A673 (cell line): ENCODE data around the gene MYO15B. TPM values are rescaled to one million over a fixed set of nuclear protein-coding genes. Genes with fewer than 3 reads are reported as not detected.

Source experiments
- BruUV-seq: library from RNA; stranded (reverse); fragments of 400-500 nt; replicated peaks from 2 replicates; lab custom pipeline; 2021; lab: Mats Ljungman, UMichigan
- CTCF ChIA-PET: fragments of 300-600 bp; sonication (Branson Sonifier 250); formaldehyde crosslinking; loops from one replicate; lab custom pipeline; 2022; ENCODE audit warnings: antibody characterized with exemption; lab: Charles Lee
- POLR2A ChIA-PET: fragments of 300-600 bp; sonication (Branson Sonifier 250); formaldehyde crosslinking; loops from one replicate; lab custom pipeline; 2022; ENCODE audit warnings: antibody characterized with exemption; ENCODE audit not compliant: low non-redundant PET; lab: Charles Lee
- DNase-seq: peaks from one replicate; pipeline ENCODE4 v3.0.0-alpha.2; 2015; ENCODE audit warnings: low spot score
- H3K27ac ChIP-seq: fragments of 200-600 bp; sonication (generic); 2 replicates; pipeline ENCODE4 v1.5.1; 2016; ENCODE audit warnings: mixed run types, low read depth, mild to moderate bottlenecking, mixed read lengths, antibody characterized with exemption, low read length; ENCODE audit not compliant: poor library complexity, severe bottlenecking
- H3K27me3 ChIP-seq: fragments of 200-600 bp; sonication (generic); replicated peaks from 2 replicates; pipeline ENCODE4 v1.6.1; 2017; ENCODE audit warnings: mixed run types, low read depth, mild to moderate bottlenecking, mixed read lengths, antibody characterized with exemption, low read length; ENCODE audit not compliant: insufficient read depth, poor library complexity
- H3K36me3 ChIP-seq: fragments of 200-600 bp; sonication (generic); 2 replicates; pipeline ENCODE4 v1.6.1; 2016; ENCODE audit warnings: mixed run types, mild to moderate bottlenecking, mixed read lengths, antibody characterized with exemption, low read length; ENCODE audit not compliant: insufficient read depth, poor library complexity, severe bottlenecking
- H3K4me1 ChIP-seq: fragments of 200-600 bp; sonication (generic); 2 replicates; pipeline ENCODE4 v1.6.1; 2017; ENCODE audit warnings: mixed run types, mild to moderate bottlenecking, mixed read lengths, antibody characterized with exemption, low read length; ENCODE audit not compliant: insufficient read depth, poor library complexity, severe bottlenecking
- H3K4me3 ChIP-seq: fragments of 200-600 bp; sonication (generic); 2 replicates; pipeline ENCODE4 v1.5.1; 2016; ENCODE audit warnings: low read depth, mixed run types, mild to moderate bottlenecking, mixed read lengths, low read length; ENCODE audit not compliant: poor library complexity, severe bottlenecking
- H3K9me3 ChIP-seq: fragments of 200-600 bp; sonication (generic); 2 replicates; pipeline ENCODE4 v1.6.1; 2016; ENCODE audit warnings: mixed run types, low read depth, mild to moderate bottlenecking, mixed read lengths, antibody characterized with exemption, low read length; ENCODE audit not compliant: poor library complexity, severe bottlenecking
- EZH2 ChIP-seq: fragments of 200-600 bp; sonication (generic); IDR thresholded peaks from 2 replicates; pipeline ENCODE4 v1.6.1; 2017; ENCODE audit warnings: borderline replicate concordance, low read depth, mild to moderate bottlenecking, mixed read lengths, antibody characterized with exemption, low read length; ENCODE audit not compliant: poor library complexity, severe bottlenecking
- intact Hi-C: fragments of 100-400 bp; cut with micrococcal nuclease; formaldehyde crosslinking; loops from one replicate; pipeline ENCODE4 v1.10.0; 2022; ENCODE audit not compliant: unreplicated experiment
- total RNA-seq: library from RNA; stranded (reverse); gene quantifications from 2 replicates; pipeline ENCODE4 v1.2.3, GENCODE V29; 2021
- TF ChIP-seq, protein P1 (sequence below): fragments of 300-800, 200-600 bp; sonication (generic); conservative IDR thresholded peaks from 2 replicates; pipeline ENCODE4 v1.5.1; 2017; ENCODE audit warnings: low read depth, mild to moderate bottlenecking, antibody characterized with exemption, low read length, moderate library complexity, mixed read lengths

MYO15B gene
- total RNA-seq, 1 experiment from 2014 or later = 9.3 TPM

DNA sequence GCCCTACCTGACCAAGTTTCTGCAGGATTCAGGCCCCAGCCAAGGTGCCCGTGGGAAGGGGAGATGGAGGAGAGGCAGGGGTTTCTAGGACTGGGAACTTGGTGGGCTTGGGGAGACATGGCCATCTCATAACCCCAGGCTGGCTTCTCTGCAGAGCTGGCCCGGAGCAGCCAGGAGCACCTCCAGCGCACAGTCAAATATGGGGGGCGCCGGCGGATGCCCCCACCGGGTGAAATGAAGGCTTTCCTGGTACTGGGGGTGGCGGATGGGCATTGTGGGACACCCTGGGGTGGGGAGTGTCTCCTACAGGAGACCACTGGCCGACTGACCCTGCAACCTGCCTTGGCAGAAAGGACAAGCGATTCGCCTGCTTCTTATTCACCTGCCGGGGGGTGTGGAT lies 36.4 kb downstream of the MYO15B start:
- intact Hi-C loops = no loop called here
- POLR2A ChIA-PET = no interaction called here
- TF ChIP-seq EZH2 = no peak
- TF ChIP-seq, protein P1, sequence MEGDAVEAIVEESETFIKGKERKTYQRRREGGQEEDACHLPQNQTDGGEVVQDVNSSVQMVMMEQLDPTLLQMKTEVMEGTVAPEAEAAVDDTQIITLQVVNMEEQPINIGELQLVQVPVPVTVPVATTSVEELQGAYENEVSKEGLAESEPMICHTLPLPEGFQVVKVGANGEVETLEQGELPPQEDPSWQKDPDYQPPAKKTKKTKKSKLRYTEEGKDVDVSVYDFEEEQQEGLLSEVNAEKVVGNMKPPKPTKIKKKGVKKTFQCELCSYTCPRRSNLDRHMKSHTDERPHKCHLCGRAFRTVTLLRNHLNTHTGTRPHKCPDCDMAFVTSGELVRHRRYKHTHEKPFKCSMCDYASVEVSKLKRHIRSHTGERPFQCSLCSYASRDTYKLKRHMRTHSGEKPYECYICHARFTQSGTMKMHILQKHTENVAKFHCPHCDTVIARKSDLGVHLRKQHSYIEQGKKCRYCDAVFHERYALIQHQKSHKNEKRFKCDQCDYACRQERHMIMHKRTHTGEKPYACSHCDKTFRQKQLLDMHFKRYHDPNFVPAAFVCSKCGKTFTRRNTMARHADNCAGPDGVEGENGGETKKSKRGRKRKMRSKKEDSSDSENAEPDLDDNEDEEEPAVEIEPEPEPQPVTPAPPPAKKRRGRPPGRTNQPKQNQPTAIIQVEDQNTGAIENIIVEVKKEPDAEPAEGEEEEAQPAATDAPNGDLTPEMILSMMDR = no peak
- Histone ChIP-seq H3K27me3 (no peaks in the 10 kb centered on the region), H3K36me3 (no peaks in the 10 kb centered on the region), H3K4me3 (no peak overlapping the region), H3K9me3 (no peaks in the 10 kb centered on the region), H3K4me1 (no peaks in the 10 kb centered on the region), H3K27ac (no peak overlapping the region)
- DNase-seq = no peak
- CTCF ChIA-PET = interaction anchor here (0.6 to 2.1 kb wide), 2 partner anchors 15 to 23 kb away, joined by 5 to 6 read pairs; no protein-coding TSS in a partner anchor
- BruUV-seq = no TSS peak

DNA sequence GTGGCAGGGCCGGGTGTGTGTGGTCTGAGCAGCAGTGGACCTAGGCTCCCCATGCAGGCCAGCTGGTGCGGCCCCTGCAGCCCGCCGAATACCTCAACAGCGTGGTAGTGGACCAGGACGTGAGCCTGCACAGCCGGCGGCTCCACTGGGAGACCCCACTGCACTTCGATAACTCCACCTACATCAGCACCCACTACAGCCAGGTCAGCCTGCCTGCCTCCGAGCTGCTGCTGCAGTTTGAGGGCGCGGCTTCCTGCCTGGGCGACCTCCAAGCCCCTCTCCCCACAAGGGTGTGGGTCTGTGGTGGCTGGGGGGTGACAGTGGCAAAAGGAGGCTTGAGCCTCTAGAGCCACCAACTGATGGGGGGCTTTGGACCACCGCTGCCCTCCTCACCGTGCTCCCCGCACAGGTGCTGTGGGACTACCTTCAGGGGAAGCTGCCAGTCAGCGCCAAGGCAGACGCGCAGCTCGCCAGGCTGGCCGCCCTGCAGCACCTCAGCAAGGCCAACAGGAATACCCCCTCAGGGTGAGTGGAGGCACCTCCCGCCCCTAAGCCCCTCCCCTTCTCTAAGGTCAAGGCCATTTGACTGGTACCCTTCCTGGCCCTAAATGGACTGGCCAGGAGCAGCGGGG lies 37.2 kb downstream of the MYO15B start:
- Histone ChIP-seq H3K9me3 (no peaks in the 10 kb centered on the region), H3K4me3 (no peak overlapping the region), H3K36me3 (no peaks in the 10 kb centered on the region), H3K27ac (no peak overlapping the region), H3K4me1 (no peaks in the 10 kb centered on the region), H3K27me3 (no peaks in the 10 kb centered on the region)
- ChIA-PET CTCF (interaction anchor here (0.6 to 2.1 kb wide), 4 partner anchors 8 to 23 kb away, joined by 3 to 6 read pairs (median 4); partner anchors contain the start of gene SMIM5), POLR2A (no interaction called here)
- intact Hi-C loops = no loop called here
- no peak for DNase-seq
- no TSS peak for BruUV-seq
- no peak for TF ChIP-seq EZH2
- TF ChIP-seq, protein P1 = no peak

DNA sequence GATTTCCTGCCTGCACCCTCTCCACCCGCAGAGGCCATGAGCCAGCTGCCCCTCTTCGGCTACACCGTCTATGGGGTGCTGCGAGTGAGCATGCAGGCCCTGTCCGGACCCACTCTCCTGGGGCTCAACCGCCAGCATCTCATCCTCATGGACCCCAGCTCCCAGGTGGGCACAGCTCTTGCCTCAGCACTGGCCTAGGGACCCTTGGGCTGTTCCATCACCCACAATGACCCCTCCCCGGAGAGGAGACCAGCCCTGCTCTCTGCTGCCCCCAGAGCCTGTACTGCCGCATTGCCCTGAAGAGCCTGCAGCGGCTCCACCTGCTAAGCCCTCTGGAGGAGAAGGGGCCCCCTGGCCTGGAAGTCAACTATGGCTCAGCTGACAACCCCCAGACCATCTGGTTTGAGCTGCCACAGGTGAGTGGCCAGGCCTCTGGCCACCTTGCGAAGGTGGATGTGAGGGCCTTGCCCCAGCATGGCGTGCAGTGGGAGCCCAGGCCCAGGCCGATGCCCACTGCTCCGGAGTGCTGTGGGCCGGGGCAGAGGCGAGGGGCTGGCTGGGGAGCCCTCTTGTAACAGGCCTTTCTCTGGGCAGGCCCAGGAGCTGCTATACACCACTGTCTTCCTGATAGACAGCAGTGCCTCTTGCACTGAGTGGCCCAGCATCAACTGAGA lies 38.4 kb downstream of the MYO15B start:
- DNase-seq = peak; percentile 44
- Histone ChIP-seq H3K27ac (no peak overlapping the region), H3K27me3 (no peaks in the 10 kb centered on the region), H3K4me3 (no peak overlapping the region), H3K9me3 (no peaks in the 10 kb centered on the region), H3K36me3 (no peaks in the 10 kb centered on the region), H3K4me1 (no peaks in the 10 kb centered on the region)
- CTCF ChIA-PET = interaction anchor here (2.1 kb wide), 1 partner anchor 25 kb away, joined by 6 read pairs; no protein-coding TSS in a partner anchor
- TF ChIP-seq, protein P1 = peak; percentile 75
- no peak for TF ChIP-seq EZH2
- POLR2A ChIA-PET = no interaction called here
- no TSS peak for BruUV-seq
- intact Hi-C loops = no loop called here
